RWPE2 (cell line): ENCODE data around the gene RNASE13.

ENCODE experiments used
- ATAC-seq: fragments of 200-7000 bp; cut with Tn5 transposase; 3 replicates; pipeline ENCODE4 v1.9.1; 2021; ENCODE audit warnings: low read depth
- DNase-seq: peaks from one replicate; pipeline ENCODE4 v3.0.0-alpha.2; 2020; ENCODE audit warnings: low spot score
- H3K27ac ChIP-seq: fragments of 450-650 bp; 2 replicates; pipeline ENCODE4 v1.5.1; 2017; ENCODE audit warnings: mild to moderate bottlenecking; ENCODE audit not compliant: poor library complexity, severe bottlenecking
- H3K27me3 ChIP-seq: fragments of 250-450 bp; sonication (Bioruptor Pico); 2 replicates; pipeline ENCODE4 v1.5.1; 2021; ENCODE audit warnings: mild to moderate bottlenecking, moderate library complexity; ENCODE audit not compliant: insufficient read depth, poor library complexity, severe bottlenecking
- H3K36me3 ChIP-seq: fragments of 250-450 bp; sonication (Bioruptor Pico); 2 replicates; pipeline ENCODE4 v1.5.1; 2020; ENCODE audit warnings: low read depth, mild to moderate bottlenecking, moderate library complexity
- H3K4me1 ChIP-seq: fragments of 250-450 bp; sonication (Bioruptor Pico); 2 replicates; pipeline ENCODE4 v1.5.1; 2021; ENCODE audit warnings: mild to moderate bottlenecking, moderate library complexity; ENCODE audit not compliant: insufficient read depth, poor library complexity, severe bottlenecking
- H3K4me3 ChIP-seq: fragments of 250-450 bp; sonication (Bioruptor Pico); 2 replicates; pipeline ENCODE4 v1.5.1; 2021; ENCODE audit warnings: mild to moderate bottlenecking, moderate library complexity; ENCODE audit not compliant: severe bottlenecking
- H3K9me3 ChIP-seq: fragments of 250-450 bp; sonication (Bioruptor Pico); 2 replicates; pipeline ENCODE4 v1.5.1; 2021; ENCODE audit warnings: mild to moderate bottlenecking, moderate library complexity; ENCODE audit not compliant: severe bottlenecking
- TF ChIP-seq, protein P1 (sequence below): fragments of 450-650 bp; IDR thresholded peaks from one replicate; pipeline ENCODE4 v1.5.1; 2017; ENCODE audit warnings: mild to moderate bottlenecking, moderate library complexity; ENCODE audit not compliant: poor library complexity, severe bottlenecking

Gene RNASE13

DNA sequence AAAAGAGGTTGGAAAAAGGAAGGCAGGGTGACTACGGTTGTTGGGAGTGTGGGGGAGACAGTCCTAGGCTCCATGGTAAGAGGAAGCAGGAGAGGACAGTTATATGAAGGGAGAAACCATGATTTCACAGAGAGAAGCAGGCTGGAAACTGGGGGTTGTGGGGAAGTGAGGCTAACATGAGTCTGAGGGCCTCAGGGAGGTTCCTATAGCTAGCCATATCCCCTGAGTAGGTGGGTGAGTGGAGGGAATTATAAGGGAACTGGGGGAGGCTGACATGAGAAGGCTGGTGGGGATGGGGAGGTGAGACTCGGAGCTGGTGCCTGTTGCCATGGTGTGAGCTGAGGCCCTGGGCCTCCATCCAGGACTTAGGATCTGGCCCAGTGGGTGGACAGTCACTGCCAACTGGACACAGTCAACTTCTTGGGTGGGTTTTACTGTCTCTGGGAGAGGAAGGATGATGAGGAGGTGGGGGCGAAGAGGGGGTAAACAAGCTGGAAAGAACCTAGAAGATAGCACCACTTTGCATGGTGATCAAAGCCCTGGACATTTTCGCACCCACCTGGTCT lies 1.4 kb downstream of the RNASE13 start:
- ATAC-seq (no peak), DNase-seq (no peak)
- TF ChIP-seq, protein P1, sequence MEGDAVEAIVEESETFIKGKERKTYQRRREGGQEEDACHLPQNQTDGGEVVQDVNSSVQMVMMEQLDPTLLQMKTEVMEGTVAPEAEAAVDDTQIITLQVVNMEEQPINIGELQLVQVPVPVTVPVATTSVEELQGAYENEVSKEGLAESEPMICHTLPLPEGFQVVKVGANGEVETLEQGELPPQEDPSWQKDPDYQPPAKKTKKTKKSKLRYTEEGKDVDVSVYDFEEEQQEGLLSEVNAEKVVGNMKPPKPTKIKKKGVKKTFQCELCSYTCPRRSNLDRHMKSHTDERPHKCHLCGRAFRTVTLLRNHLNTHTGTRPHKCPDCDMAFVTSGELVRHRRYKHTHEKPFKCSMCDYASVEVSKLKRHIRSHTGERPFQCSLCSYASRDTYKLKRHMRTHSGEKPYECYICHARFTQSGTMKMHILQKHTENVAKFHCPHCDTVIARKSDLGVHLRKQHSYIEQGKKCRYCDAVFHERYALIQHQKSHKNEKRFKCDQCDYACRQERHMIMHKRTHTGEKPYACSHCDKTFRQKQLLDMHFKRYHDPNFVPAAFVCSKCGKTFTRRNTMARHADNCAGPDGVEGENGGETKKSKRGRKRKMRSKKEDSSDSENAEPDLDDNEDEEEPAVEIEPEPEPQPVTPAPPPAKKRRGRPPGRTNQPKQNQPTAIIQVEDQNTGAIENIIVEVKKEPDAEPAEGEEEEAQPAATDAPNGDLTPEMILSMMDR: no peak
- no peak overlapping the region for H3K27ac ChIP-seq
- no peak overlapping the region for H3K4me3 ChIP-seq
- H3K9me3 ChIP-seq: no peaks in the 10 kb centered on the region
- H3K36me3 ChIP-seq: no peaks in the 10 kb centered on the region
- H3K4me1 ChIP-seq: no peaks in the 10 kb centered on the region
- no peaks in the 10 kb centered on the region for H3K27me3 ChIP-seq

DNA sequence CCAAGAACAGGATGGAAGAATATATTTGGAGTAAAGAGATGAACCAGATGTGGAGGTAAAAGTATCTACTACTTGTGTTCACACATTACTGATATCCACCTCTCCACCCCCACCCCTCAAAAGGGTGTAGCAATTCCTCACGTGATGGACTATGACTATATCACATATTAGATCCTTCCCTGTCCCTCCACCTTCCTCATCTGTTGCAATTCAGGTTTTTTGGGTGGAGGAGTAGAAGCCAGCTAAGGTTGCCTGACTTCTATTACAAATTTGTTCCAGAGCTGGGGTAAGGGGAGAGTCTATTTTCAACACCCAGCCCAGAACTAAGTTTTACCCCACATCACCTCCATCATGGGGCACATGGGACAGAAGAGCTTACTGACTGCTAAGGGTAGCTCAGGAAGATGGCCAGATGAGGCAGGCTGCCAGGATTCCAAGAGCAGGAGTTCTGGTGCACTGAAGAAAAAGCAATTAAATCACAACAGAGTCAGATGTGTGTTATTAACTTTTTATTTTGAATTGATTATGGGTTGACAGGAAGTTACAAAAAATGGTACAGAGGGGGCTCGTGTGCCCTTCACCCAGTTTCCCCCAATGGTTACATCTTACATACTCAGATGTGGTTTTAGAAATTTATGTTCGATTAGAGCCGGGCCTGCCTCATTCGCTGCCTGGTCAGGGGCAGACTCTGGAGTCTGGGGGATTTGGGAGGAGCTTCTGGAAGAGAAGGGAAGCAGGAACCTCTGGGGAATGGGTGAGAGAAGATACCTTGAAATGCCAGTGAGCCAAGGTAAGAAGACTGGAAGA lies 2.1 kb downstream of the RNASE13 start:
- Histone ChIP-seq H3K4me3 (no peak overlapping the region), H3K9me3 (no peaks in the 10 kb centered on the region), H3K27ac (no peak overlapping the region), H3K4me1 (no peaks in the 10 kb centered on the region), H3K27me3 (no peaks in the 10 kb centered on the region), H3K36me3 (no peaks in the 10 kb centered on the region)
- ATAC-seq: no peak
- no peak for DNase-seq
- TF ChIP-seq, protein P1: no peak

DNA sequence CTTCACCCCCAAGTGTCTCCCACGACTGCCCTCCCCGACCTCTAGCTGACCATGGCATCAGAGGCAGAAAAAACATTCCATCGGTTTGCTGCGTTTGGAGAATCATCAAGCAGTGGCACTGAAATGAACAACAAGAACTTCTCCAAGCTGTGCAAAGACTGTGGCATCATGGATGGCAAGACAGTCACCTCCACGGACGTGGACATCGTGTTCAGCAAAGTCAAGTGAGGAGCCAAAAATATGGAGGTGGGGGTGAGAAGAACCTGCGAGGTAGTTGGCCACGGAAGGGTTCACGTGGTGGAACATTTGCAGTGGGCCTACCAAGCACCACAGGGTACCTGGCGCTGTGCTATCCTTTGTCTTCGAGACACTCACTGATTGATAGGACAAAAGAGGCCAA lies 4.1 kb downstream of the RNASE13 start:
- ATAC-seq (no peak), DNase-seq (no peak)
- TF ChIP-seq, protein P1: no peak
- Histone ChIP-seq H3K36me3 (no peaks in the 10 kb centered on the region), H3K27ac (no peak overlapping the region), H3K9me3 (no peaks in the 10 kb centered on the region), H3K27me3 (no peaks in the 10 kb centered on the region), H3K4me3 (no peak overlapping the region), H3K4me1 (no peaks in the 10 kb centered on the region)

DNA sequence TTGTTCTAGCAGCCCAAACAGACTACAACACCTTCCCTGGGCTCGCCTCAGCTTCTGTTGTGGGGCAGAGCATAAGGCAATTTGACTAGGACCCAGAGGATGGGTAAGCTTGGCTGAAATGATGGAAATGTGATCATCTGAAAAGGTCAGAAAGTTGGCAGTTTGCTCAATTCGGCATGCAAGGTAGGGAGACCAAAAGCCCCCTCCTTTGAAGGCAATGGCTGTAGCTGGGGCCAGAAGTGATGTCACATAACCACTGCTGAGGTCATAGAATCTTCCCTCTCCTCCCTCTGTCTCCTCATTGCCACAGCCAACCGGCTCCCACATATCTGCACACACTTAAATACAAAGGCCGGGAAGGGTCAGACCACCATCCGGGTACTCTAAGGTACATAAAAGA lies 4.7 kb downstream of the RNASE13 start, which contains the start of gene TPPP2:
Gene TPPP2, plus strand, starts transcription at position 301 of the 400 bp plus-strand sequence. CDS start 365 bp downstream, outside the sequence.
- H3K4me3 ChIP-seq: no peak within 1 kb of the TSS
- no peak within 1 kb of the TSS for H3K27ac ChIP-seq
- TF ChIP-seq, protein P1: no peak
- H3K4me1 ChIP-seq: no peaks in the 10 kb centered on the region
- H3K36me3 ChIP-seq: no peaks in the 10 kb centered on the region
- no peak for ATAC-seq
- H3K27me3 ChIP-seq: no peaks in the 10 kb centered on the region
- DNase-seq: no peak
- H3K9me3 ChIP-seq: no peaks in the 10 kb centered on the region

DNA sequence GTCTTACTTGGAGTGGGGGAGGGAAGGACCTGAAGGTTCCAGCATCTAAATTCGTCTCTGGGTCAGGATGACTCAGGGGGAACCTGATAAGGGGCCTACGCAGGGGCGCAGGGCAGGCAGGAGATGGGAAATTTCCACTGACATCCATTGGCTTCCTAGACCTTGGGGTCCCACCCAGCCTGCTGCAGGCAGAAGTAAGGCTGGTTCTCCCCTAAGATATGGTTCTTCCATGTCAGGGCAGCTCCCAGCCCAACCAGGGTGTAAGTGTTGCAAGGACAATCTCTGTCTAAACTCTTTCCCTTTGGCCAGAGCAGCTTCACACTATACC lies 7.7 kb downstream of the RNASE13 start:
- 0 out of 3 replicates have a peak, but pooled peaks have one; percentile 14 for ATAC-seq
- H3K27me3 ChIP-seq: no peaks in the 10 kb centered on the region

More for the DNA sequence above, 7.7 kb downstream of the RNASE13 start:
- H3K9me3 ChIP-seq: no peaks in the 10 kb centered on the region
- TF ChIP-seq, protein P1: no peak
- H3K4me1 ChIP-seq: no peaks in the 10 kb centered on the region
- no peaks in the 10 kb centered on the region for H3K36me3 ChIP-seq
- DNase-seq: no peak
- H3K4me3 ChIP-seq: no peak overlapping the region
- H3K27ac ChIP-seq: no peak overlapping the region
